Epithelial cell of proximal tubule (primary cell): Measurements from ENCODE around the gene CAMTA1. TPM values are rescaled to one million over a fixed set of nuclear protein-coding genes. Genes with fewer than 3 reads are reported as not detected.

Experiments
- DNase-seq: peaks from one replicate; pipeline ENCODE4 v3.0.0-alpha.2; 2011; ENCODE audit warnings: low read depth
- H3K4me3 ChIP-seq: 2 replicates; pipeline ENCODE4 v1.5.1; 2011; ENCODE audit warnings: low read depth, mild to moderate bottlenecking, low read length
- total RNA-seq: library from RNA; depleted of rRNA; stranded (reverse); fragments of >200 nt; gene quantifications from 2 replicates; pipeline ENCODE4 v1.2.3, GENCODE V29; 2015
- TF ChIP-seq, protein P1 (sequence below): conservative IDR thresholded peaks from 2 replicates; pipeline ENCODE4 v1.5.1; 2012; ENCODE audit warnings: low read depth, mild to moderate bottlenecking, low read length

CAMTA1 gene
- total RNA-seq, 1 donor from 2014 or later, result 79.2 TPM

DNA sequence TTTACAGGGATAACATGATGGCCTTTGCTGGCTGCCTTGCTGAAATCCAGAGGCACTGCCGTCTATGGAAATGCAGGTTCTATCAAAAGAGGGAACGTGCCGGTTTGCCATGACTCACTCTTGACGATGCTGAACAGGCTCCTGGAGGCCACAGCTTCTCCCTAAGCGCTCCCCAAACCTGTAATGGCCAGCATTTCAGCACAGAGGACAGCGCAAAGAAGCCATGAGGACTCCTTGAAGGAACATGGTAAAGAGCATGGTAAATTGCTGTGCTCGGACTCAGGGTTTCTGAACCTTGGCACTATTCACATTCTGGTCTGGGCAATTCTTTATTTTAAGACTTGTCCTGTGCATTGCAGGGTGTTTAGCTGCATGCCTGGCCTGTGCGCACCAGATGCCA, 217.5 kb downstream of the CAMTA1 start:
- TF ChIP-seq, protein P1, sequence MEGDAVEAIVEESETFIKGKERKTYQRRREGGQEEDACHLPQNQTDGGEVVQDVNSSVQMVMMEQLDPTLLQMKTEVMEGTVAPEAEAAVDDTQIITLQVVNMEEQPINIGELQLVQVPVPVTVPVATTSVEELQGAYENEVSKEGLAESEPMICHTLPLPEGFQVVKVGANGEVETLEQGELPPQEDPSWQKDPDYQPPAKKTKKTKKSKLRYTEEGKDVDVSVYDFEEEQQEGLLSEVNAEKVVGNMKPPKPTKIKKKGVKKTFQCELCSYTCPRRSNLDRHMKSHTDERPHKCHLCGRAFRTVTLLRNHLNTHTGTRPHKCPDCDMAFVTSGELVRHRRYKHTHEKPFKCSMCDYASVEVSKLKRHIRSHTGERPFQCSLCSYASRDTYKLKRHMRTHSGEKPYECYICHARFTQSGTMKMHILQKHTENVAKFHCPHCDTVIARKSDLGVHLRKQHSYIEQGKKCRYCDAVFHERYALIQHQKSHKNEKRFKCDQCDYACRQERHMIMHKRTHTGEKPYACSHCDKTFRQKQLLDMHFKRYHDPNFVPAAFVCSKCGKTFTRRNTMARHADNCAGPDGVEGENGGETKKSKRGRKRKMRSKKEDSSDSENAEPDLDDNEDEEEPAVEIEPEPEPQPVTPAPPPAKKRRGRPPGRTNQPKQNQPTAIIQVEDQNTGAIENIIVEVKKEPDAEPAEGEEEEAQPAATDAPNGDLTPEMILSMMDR, result no peak
- no peak overlapping the region for H3K4me3 ChIP-seq
- no peak for DNase-seq

DNA sequence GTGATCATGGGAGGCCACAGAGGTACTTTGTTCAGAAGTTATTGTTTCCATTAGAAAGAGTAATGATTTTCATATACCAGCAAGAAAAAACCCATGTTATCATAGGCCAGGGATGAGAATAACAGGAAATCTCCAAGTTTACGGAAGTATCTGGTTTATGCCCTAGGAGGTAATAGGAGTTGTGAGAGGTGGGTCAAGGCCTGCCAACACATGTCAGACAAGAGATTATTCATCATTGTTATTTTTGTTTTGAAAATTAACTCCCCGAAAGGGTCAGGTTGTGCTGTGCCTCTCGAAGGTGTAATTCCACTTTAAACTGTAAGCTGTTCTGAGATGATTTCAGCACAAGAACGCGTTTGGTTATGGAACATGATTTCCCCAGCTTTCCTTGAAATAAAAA, 218.4 kb downstream of the CAMTA1 start:
- no peak overlapping the region for H3K4me3 ChIP-seq
- DNase-seq, result no peak
- TF ChIP-seq, protein P1, result no peak

DNA sequence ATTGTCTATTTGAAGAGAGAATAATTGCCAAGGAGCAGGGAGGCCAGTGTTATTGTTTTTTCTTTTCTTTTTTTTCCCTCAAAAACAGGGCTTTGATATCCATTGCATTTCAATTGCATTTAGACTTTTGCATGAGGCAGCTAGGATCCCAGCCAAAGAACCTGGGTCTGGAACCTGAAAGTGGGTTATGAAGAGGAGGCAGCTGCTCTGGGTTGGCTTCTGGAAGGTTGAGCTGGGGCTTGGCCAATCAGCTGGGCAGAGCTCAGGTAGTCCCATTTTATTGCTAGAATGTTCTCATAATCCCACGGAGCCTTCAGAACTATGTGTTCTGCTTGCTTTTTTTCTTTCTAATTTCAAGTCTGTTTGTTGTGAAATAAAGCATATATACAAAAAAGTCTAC, 218.9 kb downstream of the CAMTA1 start:
- TF ChIP-seq, protein P1, result no peak
- no peak for DNase-seq
- H3K4me3 ChIP-seq, result no peak overlapping the region

DNA sequence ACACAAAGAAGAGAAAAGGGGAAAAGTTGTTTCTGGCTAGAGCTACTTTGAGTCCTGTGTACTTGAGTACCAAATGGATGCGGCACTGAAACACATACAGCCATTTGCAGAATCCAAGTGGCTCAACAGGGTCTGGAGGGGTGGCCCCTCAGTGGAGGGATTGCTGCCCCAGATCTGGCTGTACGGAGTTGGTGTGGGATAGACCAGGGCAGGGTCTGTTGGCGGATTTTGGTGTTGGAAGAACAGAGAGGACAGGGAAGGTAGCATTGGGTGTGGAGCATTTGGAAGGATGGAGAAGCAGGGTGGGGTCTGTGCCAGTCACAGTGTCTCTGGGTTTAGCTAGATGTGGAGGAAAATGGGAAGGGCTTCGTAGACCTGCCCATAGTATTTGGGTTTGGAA, 220.5 kb downstream of the CAMTA1 start:
- TF ChIP-seq, protein P1, result no peak
- H3K4me3 ChIP-seq, result no peak overlapping the region
- no peak for DNase-seq

DNA sequence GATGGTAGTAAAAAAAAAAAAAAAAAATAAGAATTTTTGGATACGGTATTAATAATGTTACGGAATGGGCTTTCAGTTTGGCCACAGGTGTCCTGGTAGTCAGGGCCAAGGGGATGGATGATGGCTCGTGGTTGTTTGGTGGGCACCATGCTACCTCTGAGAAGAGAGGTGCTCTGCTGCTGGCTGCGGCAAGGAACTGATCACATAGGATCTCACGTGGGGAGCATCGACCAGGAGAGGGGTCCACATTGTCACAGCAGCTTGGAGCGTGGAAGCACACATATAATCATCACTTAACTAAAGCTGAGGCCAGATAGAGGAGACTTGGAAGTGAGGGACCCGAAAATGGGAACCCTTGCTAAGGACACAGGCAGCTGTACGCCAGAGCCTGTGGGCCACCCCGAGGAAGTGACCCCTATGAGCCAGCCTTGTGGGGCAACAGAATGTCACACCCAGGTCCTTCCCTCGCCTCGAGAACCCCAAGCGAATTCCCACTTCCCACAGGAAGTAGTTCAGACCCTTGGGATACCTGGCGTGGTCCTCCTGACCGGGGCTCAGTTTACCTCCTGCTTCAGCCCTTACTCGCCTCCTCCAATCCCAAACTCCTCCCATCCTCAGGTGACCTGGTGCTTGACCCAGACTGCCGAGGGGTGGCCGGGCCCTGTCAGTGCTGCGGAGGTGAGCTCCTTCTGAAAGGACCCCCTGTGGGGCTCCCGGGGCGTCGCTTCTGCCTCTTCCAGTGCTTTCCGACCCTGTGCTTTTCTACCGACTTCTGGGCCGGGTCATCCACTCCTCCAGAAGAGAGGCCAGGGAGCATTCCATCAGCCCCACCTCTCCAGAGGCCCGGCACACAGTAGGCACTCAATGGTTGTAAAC, 222.0 kb downstream of the CAMTA1 start:
- TF ChIP-seq, protein P1, result no peak
- no peak overlapping the region for H3K4me3 ChIP-seq
- DNase-seq, result no peak

DNA sequence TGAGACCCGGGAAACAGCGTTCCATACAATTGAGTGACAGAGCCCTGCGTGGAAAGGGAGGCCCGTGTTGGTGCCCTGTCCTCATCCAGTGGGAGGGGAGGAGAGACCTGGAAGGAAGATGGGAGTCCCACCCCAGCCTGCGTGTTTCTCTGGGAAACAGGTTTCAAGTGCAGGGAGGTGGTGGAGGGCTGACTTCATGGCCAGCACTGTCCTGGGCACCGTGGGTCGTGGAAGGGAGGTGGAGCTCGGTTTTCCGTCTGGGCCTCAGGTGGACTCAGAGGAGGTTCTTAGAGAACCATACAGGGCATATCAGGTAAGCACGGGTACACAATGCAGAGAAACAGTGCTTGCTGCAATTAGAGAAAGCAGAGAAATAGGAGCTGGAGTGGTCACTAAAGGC, 222.6 kb downstream of the CAMTA1 start:
- TF ChIP-seq, protein P1, result no peak
- H3K4me3 ChIP-seq, result no peak overlapping the region
- no peak for DNase-seq

DNA sequence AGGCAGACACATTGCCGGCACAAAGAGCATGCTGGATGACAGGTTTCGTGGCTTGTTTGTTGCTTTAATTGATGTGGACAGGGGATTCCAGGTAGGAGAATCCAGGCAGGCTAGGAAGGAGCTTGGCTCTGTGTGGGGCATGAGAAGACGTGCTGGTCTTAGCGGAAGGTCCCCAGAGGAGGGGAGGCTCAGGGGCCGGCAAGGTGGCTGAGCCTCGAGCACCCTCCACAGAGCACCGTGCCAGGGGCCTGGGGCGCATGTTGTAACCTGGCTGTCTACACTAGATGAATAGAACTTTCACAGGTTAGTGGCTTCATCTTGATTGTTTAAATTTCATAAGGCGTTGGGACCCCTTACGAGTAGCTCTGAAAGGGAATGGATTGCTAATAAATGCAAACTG, 223.1 kb downstream of the CAMTA1 start:
- TF ChIP-seq, protein P1, result no peak
- no peak overlapping the region for H3K4me3 ChIP-seq
- DNase-seq, result no peak
